ENCODE results near the gene MYL10.
"Not testable (repeated sequence)": the region's sequence is repeated elsewhere in the genome, so short reads cannot be mapped to it uniquely, and the experiment has no call there.

MYL10 gene

GRCh38 chr7:101651112-101651511 lies 22.0 kb upstream of the MYL10 start:
- no peak for DNase-seq (ENCODE audit: low read depth)

GRCh38 chr7:101650579-101651081 lies 21.5 kb upstream of the MYL10 start:
- peak; percentile 15 for DNase-seq (ENCODE audit: low read depth)

GRCh38 chr7:101647876-101648275 lies 18.8 kb upstream of the MYL10 start:
- DNase-seq (ENCODE audit: low read depth): not testable (repeated sequence)

GRCh38 chr7:101645951-101646350 lies 16.9 kb upstream of the MYL10 start:
- DNase-seq (ENCODE audit: low read depth): no peak

GRCh38 chr7:101644879-101645278 lies 15.8 kb upstream of the MYL10 start:
- no peak for DNase-seq (ENCODE audit: low read depth)

- not testable (repeated sequence) for DNase-seq (ENCODE audit: low read depth)
Observed at GRCh38 chr7:101639127-101639526, 10.0 kb upstream of the MYL10 start.

- peak; percentile 9 for DNase-seq (ENCODE audit: low read depth)
Observed at GRCh38 chr7:101636822-101637623, 7.9 kb upstream of the MYL10 start.

- no peak for DNase-seq (ENCODE audit: low read depth)
Observed at GRCh38 chr7:101635484-101635883, 6.4 kb upstream of the MYL10 start.

GRCh38 chr7:101634196-101634717 lies 5.2 kb upstream of the MYL10 start:
- no peak for DNase-seq (ENCODE audit: low read depth)

GRCh38 chr7:101633511-101633910 lies 4.4 kb upstream of the MYL10 start:
- DNase-seq (ENCODE audit: low read depth): no peak

GRCh38 chr7:101632641-101633040 lies 3.5 kb upstream of the MYL10 start:
- no peak for DNase-seq (ENCODE audit: low read depth)

- no peak for DNase-seq (ENCODE audit: low read depth)
Observed at GRCh38 chr7:101631224-101631714, 2.2 kb upstream of the MYL10 start.

GRCh38 chr7:101630591-101630990 lies 1.5 kb upstream of the MYL10 start:
- DNase-seq (ENCODE audit: low read depth): peak; percentile 24

- no peak for DNase-seq (ENCODE audit: low read depth)
Observed at GRCh38 chr7:101628522-101628921, 574 bp downstream of the MYL10 start.

- DNase-seq (ENCODE audit: low read depth): no peak
Observed at GRCh38 chr7:101626758-101627157, 2.3 kb downstream of the MYL10 start.

GRCh38 chr7:101626069-101626671 lies 2.9 kb downstream of the MYL10 start:
- no peak for DNase-seq (ENCODE audit: low read depth)

- DNase-seq (ENCODE audit: low read depth): peak; percentile 46
Observed at GRCh38 chr7:101625031-101625791, 3.9 kb downstream of the MYL10 start.

GRCh38 chr7:101624246-101625001 lies 4.7 kb downstream of the MYL10 start:
- DNase-seq (ENCODE audit: low read depth): no peak

- no peak for DNase-seq (ENCODE audit: low read depth)
Observed at GRCh38 chr7:101622609-101623173, 6.4 kb downstream of the MYL10 start.

- no peak for DNase-seq (ENCODE audit: low read depth)
Observed at GRCh38 chr7:101620991-101621390, 8.1 kb downstream of the MYL10 start.

GRCh38 chr7:101620395-101620794 lies 8.7 kb downstream of the MYL10 start:
- no peak for DNase-seq (ENCODE audit: low read depth)

All from amniotic epithelial cell (primary cell).